ENCODE results near the gene PLEKHG4B.
"Not testable (repeated sequence)": the region's sequence is repeated elsewhere in the genome, so short reads cannot be mapped to it uniquely, and the experiment has no call there.

Gene PLEKHG4B

DNA sequence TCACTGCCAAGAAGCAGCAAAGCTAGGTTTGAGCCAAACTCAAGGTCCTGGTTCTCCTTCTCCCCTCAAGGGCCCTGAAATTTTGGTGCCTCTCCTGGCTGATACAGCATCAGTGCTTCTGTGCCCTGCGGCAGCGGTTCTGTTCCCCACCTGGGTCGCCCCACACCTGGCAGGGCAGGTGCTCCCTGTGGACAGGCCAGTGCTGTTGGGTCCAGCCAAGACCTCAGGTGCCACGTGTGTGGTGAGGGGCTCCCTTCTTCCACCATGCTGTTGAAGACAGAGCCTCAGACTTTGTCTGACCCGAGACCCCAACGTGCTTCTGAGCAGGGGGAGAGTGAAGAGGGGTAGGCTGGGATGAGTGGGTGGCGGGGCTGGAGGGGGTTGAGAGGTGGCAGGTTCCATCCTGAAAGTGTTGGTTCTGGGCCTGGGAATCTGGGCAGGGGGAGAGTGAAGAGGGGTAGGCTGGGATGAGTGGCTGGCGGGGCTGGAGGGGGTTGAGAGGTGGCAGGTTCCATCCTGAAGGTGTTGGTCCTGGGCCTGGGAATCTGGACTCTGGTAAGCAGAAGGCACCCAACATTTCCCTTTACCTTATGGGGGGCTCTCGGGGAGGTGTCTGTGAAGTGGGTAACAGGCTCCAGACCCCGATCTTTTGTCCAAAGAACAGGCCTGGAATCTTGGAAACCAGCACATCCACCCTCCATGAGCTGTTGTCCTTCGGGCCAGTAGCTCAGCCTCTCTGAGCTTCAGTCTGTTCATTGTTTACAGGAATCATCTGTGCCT is 2.3 kb downstream of the PLEKHG4B start:
- no peak for DNase-seq

GRCh38 chr5:95241-95980 is 3.4 kb downstream of the PLEKHG4B start:
- no peak for DNase-seq

GRCh38 chr5:96976-97660 is 5.2 kb downstream of the PLEKHG4B start:
- no peak for DNase-seq

DNA sequence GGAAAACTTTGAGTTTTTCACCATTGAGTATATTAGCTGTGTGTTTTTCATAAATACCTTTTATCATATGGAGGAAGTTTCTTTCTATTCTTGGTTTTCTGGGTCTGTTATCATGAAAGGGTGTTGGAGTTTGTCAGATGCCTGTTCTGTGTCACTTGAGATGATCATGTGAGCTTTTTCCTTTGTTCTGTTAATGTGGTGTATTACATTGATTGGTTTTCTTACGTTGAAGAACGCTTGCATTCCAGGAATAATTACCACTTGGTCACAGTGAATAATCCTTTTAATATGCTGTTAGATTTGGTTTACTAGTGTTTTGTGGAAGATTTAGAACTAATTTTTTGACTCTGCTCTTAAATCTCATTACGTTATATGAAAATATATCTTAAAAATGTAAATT is 7.8 kb downstream of the PLEKHG4B start:
- peak; percentile 47 for DNase-seq

DNA sequence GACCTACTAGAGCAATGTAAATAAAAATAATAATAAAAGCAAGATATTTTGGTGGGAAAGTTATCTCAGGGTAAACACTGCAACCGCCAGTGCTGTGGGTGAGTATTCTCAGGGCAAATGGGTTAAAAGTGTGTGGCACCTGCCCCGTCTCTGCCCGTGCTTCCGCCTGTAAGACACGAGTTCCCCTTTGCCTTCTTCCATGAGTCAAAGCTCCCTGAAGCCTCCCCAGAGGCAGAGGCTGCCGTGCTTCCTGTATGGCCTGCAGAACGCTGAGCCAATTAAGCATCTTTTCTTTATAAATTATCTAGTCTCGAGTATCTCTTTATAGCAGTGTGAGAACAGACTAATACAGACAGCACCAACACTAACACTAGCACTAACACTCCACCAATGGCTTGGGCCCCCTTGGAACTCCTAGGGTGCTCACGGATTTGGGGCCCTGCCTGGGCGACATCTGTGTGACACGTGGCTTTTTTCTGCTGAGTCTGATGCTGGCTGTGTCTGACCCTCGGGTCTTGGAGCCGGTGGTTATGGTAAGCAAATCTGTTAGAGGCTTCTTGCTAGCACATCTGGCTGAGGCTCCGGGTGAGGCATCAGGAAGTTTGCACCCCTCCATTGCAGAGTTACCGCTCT is 10.6 kb downstream of the PLEKHG4B start:
- DNase-seq = no peak

DNA sequence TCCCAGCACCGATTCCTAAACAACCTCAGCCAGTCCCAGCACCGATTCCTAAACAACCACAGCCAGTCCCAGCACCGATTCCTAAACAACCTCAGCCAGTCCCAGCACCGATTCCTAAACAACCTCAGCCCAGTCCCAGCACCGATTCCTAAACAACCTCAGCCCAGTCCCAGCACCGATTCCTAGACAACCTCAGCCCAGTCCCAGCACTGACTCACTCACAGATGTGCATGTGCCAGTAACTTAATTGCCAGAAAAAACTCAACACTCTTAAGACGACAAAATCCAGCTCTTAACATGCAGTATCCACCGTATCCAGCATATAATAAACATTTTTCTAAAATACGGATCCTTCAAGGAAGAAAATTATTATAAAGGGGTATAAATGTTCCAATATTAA is 12.1 kb downstream of the PLEKHG4B start:
- DNase-seq = not testable (repeated sequence)

- DNase-seq = no peak
These were observed 12.9 kb downstream of the PLEKHG4B start for GRCh38 chr5:104778-105296.

DNA sequence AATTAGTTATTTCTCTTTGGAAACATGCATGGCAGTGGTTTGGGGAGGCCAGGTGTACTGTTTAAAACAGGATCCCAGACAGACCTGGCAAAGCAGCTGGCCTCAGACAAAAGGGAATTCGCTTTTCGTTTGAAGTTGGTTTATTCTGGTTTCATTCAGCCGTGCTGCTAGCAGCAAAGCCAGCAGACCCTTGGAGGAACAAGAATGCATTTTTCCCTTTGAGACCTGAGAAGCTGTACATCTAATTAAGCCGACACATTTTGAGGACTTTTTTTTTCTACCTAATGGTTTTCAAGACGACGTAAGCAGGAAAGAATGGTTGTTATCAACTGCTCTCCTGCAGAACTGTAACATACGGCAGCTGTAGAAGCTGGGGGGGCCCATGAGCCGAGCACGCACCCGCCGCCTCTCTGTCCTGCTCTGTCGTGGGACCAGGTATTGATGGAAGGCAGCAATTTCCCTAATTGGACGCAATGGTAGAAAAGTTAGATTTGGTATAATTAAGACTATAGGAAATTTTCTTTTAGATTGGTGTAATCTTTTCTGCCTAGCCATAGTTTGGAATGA is 13.6 kb downstream of the PLEKHG4B start:
- no peak for DNase-seq

DNA sequence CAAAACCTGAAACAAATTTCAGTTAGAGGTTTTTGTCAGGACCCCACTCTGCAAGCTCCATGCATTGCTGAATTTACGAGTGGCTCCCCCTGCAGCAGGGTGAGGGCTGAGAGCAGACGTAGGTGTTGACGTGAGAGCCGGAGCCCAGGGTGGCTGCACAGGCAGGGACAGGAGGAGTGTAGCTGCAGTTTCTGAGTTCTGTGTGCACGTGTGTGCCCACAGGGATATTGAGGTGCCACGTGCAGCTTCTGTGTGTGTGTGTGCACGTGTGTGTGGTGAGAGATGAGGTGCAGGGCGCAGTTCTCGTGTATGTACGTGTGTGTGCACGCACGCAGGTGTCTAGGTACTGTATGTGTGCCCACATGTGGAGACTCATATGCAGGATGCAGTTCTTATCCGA is 14.6 kb downstream of the PLEKHG4B start:
- DNase-seq = no peak

GRCh38 chr5:107526-107925 is 15.6 kb downstream of the PLEKHG4B start:
- DNase-seq = no peak

- DNase-seq = no peak
These were observed 17.9 kb downstream of the PLEKHG4B start for GRCh38 chr5:109826-110225.

- no peak for DNase-seq
These were observed 18.4 kb downstream of the PLEKHG4B start for GRCh38 chr5:110270-110888.

DNA sequence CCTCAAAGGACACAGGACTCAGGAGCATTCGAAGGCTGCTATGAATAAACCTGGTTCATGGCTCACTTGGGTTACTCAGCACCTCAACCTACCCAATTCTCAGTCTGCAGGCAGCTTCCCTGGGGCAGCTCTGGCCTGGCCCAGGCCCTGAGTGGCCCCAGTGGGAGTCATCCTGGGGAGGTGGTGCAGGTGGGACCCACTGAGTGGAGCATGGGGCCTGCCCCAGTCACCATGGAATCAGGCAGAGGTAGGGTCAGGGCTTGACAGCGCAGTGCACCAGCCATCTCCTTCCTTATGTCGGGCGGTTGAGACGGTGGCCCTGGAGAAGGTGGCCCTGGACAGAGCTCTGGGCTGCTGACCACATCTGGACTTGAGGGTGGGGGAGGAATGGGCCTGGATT is 19.2 kb downstream of the PLEKHG4B start:
- no peak for DNase-seq

DNA sequence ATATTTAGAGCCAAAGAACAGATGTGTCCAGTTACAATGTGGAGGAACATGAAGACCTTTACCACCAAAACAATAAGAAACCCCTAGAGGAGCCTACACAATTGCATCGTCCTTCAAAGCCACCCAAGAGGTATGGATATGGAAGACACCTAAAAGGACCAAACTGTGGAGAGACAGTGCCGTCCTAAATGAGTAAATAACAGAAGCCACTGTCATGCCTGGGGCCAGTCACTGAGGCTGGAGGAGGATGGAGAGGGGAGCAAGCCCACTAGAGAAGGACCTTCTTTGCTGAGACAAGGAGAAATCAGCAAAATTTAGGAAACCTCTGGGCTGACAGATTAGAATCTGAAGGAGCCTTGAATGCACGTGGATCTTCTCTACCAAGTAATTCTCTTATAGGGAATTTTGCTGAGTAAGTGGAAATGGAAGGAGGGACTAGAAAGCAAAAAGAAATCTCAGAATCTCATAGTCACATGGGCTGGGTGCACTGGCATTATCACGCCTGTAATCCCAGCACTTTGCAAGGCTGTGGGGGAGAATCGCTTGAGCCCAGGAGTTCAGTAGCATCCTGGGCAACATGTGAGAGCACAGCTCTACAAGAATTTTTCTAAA is 27.6 kb downstream of the PLEKHG4B start:
- no peak for DNase-seq

- DNase-seq = no peak
These were observed 29.5 kb downstream of the PLEKHG4B start for GRCh38 chr5:121432-121831.

DNA sequence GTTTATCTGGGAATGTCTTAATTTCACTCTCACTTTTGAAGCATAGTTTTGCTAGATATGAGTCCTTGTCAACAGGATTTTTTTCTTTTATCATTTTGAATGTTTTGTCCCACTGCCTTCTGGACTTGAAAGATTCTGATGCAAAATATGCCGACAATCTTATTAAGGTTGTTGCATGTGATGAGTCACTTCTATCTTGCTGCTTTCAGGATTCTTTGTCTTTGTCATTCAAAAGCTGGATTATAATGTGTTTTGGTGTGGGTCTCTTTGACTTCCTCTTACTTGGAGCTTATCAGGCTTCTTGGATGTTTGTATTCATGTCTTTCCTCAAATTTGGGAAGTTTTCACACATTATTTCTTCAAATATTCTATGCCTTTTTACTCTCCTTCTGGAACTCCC is 33.8 kb downstream of the PLEKHG4B start:
- no peak for DNase-seq

GRCh38 chr5:126806-127205 is 34.8 kb downstream of the PLEKHG4B start:
- no peak for DNase-seq

DNA sequence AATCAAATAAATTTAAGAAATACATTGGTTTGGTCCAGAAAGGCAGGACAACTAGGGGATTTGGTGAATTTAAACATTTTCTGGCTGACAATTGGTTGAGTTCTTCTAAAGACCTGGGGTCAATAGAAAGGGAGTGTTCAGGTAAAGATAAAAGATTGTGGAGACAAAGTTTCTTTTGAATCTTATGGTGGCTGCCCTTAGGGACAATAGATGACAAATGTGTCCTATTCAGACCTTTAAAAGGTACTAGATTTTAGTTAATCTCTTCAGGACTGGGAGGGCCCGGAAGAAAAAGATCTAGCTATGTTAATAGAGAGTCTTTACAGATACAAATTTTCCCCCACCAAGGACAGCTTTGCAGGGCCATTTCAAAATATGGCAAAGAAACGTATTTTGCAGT is 35.9 kb downstream of the PLEKHG4B start:
- no peak for DNase-seq

GRCh38 chr5:128446-128845 is 36.5 kb downstream of the PLEKHG4B start:
- DNase-seq = no peak

GRCh38 chr5:129148-129547 is 37.2 kb downstream of the PLEKHG4B start:
- DNase-seq = no peak

DNA sequence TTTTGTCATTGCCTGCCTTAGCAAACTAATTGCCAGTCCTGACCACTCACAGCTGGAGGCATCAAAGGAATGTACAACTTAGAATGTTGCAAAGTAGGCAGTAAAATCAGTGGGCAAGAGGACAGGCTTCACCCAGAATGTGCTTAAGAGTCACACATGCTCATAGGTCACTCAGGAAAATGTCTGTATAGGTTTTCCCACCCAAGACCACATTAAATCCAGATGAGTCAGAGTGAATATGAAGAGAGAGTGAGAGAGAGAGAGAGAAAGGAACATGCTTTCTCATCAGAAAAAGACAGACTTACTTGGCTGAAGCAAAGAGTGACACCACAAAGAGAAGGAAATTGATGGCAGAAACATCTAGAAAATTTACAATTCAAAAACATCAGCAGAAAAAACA is 37.9 kb downstream of the PLEKHG4B start:
- no peak for DNase-seq

DNA sequence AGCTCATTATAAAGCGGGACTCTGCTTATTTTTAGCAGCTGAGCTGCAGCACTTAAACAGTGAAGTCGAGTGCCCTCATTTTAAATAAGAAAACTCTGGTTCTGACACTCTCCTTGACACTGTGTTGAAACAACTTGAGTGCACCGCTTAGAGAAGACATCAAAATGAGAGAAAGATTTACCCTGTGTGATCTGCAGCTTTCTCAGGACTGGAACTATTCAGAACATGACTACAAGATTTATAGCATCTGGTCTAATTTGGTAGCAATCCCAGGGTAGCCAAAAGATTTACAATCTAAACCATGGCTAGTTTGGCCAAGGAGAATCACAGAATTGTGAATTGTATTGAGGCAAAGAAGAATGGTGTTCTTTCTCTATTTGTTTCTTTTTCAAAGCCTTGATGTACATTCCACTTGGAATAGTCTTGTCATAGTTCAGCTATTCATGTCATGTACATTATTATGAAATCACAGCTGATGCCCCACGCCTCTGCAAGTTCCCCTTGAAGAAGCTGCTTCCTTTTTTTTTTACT is 38.7 kb downstream of the PLEKHG4B start:
- no peak for DNase-seq
